GM21723 (cell line): ENCODE measurements around the gene LAMC3.

Experiments used
- ATAC-seq: cut with Tn5 transposase; IDR thresholded peaks from one replicate; pipeline ENCODE4 v1.9.1; 2021; ENCODE audit warnings: mild to moderate bottlenecking, moderate library complexity; ENCODE audit not compliant: unreplicated experiment

The LAMC3 gene

DNA sequence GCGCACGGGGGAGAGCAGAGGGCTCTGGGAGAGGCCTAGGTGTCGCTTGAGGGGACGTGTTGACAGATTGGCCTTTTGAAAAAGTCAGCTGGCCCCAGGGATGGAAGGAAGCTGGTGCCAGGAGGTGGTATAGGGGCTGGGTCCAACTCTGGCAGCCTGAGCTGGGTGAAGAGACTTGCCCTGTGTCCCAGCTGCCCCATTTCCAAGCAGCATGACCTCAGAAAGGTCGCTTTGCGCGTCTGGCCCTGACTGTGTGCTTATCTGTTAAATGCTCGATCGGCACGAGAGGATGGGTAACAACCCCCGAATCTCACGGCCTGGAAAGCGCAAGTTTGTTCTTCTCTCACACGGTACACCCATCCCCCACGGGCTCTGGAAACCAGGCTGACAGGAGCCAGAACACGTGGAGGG, 31.2 kb upstream of the LAMC3 start:
- ATAC-seq: no peak

DNA sequence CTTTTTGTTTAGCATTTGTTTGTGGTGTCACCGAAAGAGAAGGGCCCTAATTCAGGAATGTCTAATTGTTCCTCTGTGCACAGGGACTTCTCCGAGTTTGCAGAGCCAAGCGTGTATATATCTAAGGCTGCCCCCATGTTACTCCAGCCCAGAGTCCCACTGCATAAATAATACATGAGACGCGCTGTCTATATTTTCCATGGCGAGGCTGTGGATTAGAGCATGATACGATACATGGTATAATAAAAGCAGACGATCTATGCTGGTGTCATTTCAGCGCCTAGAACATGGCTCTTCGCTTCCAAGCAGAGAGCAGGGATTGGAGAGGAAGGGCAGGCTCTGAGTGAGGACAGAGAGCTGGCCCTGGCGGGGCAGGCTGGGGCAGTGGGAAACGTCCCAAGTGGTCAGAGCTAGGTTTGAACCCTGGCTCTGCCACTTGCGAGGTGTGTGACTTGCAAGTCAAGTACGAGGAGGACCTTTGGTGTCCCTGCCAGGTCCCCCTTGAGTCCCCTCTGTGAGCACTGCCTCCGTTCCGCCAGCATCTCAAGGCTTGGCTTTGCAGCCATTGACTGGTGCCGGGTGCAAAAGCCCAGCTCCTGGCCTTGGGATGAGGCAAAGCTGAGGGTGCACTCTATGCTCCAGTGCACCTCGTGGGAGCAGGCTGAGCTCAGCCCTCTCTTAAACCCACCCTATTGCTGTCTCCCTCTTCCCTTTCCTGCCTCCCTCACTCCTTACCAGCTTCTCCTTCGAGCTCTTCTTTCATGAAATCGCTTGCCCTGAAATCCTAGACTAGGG, 29.2 kb upstream of the LAMC3 start:
- no peak for ATAC-seq

DNA sequence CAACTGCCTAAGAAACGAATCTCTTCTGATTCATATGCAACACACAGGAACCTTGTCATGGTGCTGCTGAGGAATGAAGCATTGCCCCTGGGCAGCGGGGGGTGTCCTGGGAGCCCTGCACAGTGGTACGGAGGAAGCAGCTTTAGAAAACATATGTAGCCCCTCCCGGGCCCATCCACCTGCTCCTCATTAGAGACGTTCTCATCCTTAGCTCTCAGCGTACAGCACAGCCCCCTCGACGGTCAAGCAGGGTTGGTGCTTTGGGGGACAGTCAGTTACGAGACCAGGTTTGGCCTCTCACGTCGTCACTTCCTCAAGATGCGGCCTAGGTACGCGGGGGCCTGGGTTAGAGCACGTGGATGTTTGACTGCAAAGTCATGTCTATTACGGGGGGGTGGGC, 28.4 kb upstream of the LAMC3 start:
- ATAC-seq: no peak

DNA sequence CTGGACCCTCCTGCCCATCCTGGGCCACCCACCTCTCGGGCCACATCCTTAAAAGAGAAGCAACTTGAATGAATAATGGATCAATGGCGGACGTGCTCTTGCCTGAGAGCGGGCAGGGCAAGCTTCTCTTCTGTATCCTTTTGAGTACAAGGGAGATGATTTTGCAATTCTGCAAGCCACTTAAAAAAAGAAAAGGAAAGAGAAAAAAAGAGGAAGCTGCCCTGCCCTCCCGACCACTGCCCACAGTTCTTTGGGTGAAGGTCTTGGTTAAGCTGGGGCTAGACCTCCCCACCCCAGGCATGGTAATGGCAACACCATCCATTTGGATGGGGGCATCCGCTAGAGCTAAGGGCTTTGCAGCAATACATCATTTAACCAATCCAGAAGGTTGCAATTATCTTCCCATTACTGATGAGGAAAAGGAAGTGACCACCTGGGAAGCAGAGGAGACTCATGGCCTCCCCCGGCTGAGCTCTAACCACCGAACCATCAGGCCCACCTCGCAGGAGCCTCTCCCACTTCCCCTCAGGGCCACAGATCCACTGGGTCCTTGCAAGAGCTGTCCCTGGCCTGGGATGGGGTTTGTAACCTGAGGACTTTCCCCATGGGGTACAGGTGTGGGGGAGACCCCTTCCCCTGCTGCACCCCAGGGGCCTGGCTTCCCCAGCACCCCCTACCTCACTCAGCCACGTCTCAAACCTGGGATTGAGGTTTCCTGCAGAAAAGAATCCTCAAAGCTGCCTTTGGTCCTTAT, 27.8 kb upstream of the LAMC3 start:
- no peak for ATAC-seq

DNA sequence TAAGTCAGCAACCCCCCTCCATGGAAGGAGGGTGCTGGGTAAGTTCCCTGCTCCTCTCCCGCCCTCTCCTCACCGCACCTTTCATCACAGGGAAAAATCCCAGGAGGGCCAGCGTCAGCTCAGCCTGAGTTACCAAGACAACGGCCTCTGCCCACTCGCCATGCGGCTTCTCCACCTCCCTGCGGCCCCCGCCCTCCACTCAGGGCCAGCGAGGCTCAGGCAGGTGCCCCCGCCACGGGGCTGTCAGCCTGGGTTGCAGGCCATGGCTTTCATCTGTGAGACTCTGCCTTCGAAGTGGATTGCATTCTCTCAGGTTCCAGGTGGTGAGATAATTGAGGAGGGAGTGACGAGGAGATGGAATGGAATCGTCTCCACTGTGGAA, 27.2 kb upstream of the LAMC3 start:
- ATAC-seq: no peak

DNA sequence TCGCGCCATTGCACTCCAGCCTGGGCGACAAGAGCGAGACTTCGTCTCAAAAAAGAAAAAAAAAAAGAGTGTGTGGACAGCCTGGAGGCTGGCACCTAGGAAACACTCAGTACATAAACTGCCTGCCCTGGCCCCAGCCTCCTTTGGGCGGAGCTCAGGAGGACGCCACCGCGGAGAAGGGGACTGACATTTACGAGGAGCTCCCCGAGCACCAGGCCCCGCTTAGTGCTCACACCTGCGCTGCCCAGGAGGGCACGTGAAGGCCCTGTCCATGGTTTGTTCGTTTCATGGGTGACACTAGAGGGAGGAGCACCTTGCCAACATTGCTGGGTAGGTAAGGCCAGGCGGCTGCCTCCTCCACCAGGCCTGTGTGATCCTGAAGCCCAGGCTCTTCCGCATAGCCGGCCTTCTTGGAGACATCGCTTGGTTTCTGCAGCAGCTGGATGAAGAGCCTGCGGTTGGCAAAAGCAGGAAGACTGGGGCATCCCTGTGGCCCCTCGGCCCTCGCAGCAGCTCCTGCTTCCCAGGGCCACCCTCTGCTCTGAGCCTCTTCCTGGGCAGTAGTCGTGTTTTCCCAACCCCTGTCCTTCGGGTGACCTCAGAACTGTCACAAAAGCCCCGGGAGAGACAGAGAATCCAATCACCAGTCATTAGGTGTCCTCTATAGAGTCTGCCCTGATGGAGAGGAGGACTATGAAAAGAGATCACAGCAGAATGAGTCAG, 26.2 kb upstream of the LAMC3 start:
- ATAC-seq: no peak

DNA sequence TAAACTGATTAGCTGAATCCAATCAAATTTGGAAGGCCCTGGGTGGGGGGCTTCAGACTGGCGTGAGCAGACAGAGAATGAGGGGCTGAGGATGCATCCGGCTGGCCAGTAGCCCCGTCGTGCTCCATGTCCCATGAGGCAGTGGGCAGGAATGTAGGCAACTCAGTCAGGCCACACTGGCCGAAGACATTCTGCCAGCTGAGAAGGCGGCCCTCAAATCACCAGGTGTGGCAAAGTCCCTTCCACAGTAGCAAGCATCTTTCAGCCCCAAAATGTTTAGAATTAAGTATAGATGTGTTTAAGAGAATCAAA, 25.7 kb upstream of the LAMC3 start:
- no peak for ATAC-seq

DNA sequence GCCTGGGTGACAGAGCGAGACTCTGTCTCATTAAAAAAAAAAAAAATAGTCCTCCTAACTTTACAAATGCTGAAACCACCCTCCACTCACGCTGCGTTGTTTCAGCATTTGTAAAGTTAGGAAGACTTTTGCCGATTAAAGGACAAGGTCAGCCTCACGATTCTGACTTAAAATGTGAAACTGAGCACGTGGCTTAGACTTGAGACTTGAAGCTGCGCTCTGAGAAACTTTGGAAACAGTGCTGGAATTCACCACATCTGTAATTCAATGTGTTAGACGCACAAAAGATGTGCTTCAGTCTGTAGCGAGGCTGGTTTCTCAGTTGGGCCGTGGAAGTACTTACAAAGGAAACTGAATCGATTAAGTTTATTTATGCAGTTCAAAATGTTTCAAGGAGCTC, 25.0 kb upstream of the LAMC3 start:
- ATAC-seq: no peak

DNA sequence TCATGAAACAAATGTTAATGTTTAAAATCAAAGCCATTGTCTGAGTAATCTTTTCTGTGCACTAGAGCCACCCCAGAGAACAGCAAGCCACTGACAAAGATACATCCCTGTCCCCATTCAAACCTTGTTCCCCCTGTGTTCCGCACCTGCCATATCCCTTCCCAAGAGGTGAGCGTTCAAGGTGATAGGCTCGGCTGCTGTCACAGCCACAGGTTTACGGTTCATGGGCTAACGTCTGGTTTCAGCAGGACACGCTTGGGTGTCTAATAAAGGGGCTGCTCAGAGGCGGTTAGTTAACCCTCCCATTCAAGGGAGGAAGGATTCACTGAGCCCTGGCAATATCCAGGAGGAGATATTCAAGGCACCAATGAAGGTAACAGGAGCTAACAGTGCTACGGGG, 24.5 kb upstream of the LAMC3 start:
- no peak for ATAC-seq

DNA sequence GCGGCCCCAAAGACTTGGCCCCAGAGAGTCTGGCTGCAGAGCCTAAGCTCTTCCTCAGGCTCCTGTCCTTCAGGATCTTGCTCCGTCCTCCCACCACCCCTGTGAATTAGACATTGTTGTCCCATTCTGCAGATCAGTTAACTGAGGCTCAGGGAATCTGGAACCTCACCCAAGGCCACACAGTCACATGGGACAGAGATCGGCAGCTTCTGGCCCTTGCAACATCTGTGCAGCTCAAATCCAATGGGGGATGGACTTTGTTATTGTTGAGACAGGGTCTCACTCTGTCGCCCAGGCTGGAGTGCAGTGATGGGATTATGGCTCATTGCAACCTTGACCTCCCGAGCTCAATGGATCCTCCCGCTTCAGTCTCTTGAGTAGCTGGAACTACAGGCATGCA, 23.9 kb upstream of the LAMC3 start:
- ATAC-seq: no peak

DNA sequence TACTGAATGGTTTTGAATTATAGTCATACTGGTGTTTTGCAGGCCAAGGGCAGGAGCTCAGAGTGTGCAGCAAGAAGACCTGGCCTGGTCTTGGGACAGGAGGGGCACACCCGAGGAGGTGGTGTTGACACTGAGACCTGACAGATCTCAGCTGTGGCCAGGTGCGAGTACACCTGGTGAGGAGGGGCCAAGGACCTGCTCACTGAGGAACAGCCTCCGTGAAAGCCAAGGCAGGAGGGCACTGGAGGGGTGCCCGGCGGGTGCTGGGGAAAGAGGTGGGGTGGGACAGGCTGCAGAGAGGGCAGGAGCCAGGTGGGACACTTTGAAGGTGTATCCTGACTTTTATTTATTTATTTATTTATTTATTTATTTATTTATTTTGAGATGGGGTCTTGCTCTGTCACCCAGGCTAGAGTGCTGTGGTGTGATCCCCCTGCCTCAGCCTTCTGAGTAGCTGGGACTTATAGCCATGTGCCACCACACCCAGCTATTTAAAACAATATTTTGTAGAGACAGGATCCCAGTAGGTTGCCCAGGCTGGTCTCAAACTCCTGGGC, 23.3 kb upstream of the LAMC3 start:
- no peak for ATAC-seq

DNA sequence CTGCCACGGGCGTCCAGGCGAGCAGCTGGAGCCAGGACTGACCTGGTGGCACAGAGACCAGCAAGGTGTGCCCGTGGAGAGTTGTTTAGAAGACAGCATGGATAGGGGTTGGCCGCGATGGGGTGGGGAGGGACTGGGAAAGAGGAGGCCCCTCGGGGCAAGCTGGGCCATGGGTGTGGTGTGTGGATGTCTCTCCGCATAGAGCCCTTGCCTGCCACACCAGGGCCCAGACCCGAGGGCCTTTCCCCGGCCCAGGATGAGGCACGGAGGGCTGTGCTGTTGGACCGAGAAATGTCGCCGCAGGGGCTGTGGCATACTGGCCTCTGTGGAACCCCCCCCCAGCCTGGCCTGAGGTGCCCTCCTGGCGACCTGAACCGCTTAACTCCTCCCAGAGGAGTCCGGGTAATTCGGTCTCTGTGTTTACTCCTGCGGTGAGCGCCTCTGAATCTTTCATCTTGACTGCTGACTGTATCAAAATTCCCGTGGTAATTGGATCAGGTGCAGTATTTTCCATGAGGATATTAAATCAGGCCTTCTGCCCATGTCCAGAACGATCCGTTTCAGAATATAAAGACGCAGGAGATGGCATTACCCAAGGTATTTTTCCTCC, 22.5 kb upstream of the LAMC3 start:
- no peak for ATAC-seq

DNA sequence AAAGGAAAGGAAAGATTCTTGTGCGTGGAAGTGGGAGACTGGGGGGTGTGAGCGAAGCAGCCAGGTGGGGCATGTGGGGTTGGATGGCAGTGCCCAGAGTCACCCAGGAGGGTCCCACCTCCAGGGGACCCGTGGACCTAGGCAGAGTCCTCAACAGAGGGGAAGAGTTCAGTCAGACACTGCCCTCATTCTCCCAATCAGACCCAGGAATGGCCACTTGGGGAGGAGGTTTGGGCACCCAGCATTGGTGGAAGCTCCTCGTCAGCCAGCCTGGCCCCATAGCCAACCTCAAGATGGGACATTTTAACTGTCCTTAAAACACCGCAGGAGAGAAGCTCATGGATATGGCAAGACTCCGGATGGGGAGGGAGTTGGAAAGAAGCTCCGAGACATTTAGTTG, 21.9 kb upstream of the LAMC3 start:
- no peak for ATAC-seq

DNA sequence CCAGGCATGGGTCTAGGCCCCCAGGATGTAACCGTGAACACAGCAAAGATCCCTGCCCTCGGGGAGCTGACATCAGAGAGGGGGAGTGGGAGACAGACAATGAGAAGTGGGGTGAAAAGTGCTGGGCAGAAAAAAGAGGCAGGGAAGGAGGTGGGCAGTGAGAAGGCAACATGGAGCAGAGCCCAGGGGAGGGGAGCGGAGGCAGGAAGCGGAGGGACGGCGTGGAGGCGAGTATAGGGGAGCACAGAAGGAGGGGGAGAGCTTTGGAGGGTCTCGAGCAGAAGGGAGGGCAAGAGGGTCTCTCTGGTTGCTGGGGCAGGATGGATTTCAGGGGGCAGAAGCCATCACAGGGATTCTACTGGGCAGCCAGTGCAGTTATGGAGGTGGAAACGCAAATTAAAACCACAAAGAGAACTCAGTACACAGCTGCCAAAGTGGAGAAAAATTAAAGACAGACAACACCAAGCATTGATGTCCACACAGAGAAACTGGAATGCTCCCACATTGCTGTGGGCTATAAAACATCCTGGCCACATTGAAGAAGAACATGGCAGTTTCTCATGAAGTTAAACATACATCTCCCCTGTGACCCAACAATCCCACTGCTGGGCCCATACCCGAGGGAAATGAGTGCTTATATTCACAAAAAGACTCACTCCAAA, 21.1 kb upstream of the LAMC3 start:
- ATAC-seq: no peak

DNA sequence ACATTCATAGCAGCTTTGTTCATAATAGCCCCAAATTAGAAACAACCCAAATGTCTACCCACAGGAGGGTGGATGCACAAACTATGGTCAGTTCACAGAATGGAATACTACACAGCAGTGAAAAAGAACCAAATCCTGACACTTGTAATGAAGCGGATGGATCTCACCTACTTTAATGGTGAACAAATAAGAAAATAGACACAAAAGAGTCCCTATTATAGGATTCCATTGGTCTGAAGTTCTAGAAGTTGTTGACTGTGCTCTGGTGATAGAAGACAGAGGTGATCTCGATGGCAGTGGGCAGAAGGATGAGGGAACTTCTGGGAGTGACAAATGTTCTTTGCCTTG, 20.6 kb upstream of the LAMC3 start:
- ATAC-seq: no peak

DNA sequence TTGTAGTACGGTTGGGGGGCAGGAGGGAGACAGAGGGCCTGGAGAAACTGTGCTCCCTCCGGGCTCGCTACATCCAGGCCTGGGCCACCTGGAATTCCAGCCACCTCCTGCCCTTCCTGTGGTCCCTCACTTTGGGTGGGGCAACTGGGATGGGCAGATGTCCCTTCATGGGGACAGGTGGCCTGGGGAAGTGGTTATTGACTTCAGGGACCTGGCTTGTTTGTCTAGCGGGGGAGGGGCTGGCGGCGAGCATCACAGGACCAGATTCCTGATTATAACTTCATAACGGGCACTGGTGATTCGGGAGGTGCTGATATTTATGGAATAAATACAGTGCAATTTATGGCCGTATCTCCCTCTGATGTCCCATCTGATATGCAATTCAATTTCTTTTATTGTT, 20.1 kb upstream of the LAMC3 start:
- no peak for ATAC-seq

DNA sequence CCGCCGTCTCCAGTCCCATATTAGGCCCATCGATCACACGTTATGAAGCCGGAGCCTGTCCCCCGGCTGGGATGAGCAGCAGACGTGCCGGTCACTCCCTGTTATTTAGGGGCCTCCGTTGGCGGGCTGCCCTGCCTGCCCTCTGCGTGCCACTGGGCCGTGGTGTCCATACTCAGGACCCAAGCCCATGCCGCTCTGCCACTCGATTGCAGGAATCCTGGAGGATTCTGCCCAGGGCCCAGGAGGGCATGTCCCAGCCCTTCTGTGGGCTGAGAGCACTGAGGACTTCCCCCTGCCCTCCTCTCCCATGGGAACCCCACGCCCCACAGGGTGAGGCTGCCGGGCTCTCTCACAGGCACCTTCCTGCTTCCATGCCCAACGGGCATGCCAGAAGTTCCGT, 19.6 kb upstream of the LAMC3 start:
- no peak for ATAC-seq

DNA sequence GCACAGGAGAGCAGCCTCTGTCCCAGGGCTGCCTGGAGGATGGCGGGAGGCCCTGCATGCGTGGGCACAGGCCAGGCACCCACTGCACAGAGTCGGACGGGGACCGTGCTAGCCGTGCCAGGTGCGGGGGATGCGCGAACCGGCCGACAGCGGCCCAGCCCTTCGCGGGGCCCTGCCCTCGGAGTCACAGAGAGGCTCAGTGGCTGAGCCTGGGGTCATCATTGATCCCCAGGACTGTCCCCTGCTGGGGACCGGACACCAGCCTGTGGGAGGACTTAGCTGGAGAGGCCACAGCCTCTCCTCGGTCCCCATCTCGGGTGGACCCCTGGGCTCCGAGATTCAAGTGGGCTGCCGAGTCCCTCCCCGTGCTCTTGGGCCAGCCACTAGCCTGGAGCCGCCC, 19.1 kb upstream of the LAMC3 start:
- ATAC-seq: no peak

DNA sequence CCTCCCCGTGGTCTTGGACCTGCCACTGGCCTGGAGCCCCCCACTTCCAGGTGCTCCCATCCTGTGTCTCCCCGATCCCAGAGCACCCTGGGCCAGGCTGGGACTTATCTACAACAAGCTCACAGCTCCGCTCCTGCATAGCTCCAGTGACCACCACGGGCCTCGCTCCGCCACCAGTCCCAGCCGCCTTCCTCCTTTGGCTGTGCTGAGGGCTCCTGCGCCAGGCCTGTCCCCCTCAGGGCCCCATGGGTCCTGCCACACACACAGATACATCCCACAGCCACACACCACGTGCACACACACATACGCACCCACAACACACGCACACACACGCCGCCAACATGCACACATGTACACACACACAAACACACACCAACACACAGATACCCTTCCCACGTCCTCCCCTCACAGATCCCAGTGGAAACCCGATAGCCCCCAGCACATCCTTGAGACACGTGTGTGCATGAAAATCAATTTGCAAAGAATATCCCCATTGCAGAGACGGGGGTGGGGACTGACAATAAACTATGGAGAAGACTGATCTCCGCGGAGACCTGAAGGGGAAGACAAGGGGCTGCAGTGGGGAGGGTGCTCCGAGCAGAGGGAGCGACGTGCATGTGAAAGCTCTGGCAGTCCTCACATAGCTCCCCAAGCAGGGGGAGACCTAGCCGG, 18.5 kb upstream of the LAMC3 start:
- no peak for ATAC-seq

DNA sequence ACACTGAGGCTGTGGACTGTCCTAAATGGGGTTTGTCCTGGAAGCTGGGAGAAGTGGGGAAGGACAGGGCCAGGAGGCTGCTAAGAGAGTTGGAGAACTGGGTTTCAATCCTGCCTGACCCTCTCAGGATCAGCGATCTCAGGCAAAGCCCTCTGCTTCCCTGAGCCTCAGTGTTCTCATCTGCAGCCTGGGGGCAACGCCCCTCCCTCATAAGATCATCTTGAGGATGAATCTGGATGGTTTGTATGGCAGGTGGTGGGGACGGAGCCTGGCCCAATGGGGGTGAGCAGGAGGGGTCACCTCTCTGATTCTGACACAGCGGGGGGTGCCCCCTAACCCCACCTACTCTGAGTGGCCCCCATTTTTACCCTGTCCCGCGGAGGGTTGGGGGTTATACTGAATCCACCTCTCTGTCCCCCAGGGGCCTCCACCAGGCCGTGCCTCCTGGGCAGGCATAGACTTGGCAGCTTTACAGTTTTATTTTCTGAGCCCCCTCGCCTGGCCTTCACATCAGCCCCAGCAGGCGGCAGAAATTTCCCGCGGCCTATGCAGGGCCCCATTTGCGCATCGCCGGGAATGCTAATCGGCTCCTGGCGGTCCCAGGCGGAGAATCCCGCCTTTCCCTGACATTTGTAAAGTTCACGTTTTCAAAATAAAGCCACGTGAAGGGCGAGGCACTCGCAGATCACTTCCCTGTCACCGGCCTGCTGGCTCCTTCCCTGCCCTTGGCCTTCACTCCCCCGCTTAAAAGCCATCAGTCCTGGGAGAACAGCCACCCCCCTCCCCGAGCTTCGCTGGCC, 17.8 kb upstream of the LAMC3 start:
- no peak for ATAC-seq
